KMS-11 (cell line): ENCODE results near the gene DNMT3A.

ENCODE experiments used
- H2AFZ ChIP-seq: fragments of 200-600 bp; sonication (generic); 2 replicates; pipeline ENCODE4 v1.6.1; 2016; ENCODE audit warnings: antibody characterized with exemption, mixed run types, low read depth
- H3K27ac ChIP-seq: fragments of 200-600 bp; sonication (generic); 2 replicates; pipeline ENCODE4 v1.6.1; 2016; ENCODE audit warnings: mild to moderate bottlenecking, mixed run types
- H3K27me3 ChIP-seq: fragments of 200-600 bp; sonication (generic); 2 replicates; pipeline ENCODE4 v1.6.1; 2017; ENCODE audit warnings: mild to moderate bottlenecking, low read depth, mixed run types, moderate library complexity; ENCODE audit not compliant: insufficient read depth
- H3K36me3 ChIP-seq: fragments of 200-600 bp; sonication (generic); 2 replicates; pipeline ENCODE4 v1.6.1; 2017; ENCODE audit warnings: mild to moderate bottlenecking, mixed run types; ENCODE audit not compliant: insufficient read depth
- H3K4me1 ChIP-seq: fragments of 200-600 bp; sonication (generic); 2 replicates; pipeline ENCODE4 v1.6.1; 2016; ENCODE audit warnings: mild to moderate bottlenecking, low read depth, mixed run types; ENCODE audit not compliant: poor library complexity, severe bottlenecking
- H3K4me2 ChIP-seq: fragments of 200-600 bp; sonication (generic); 2 replicates; pipeline ENCODE4 v1.7.0; 2016; ENCODE audit warnings: mild to moderate bottlenecking, mixed run types
- H3K4me3 ChIP-seq: fragments of 200-600 bp; sonication (generic); IDR thresholded peaks from 2 replicates; pipeline ENCODE4 v1.6.1; 2017; ENCODE audit warnings: low read depth, low read length, mixed read lengths; ENCODE audit not compliant: insufficient read depth
- H3K79me2 ChIP-seq: fragments of 200-600 bp; sonication (generic); 2 replicates; pipeline ENCODE4 v1.6.1; 2016; ENCODE audit warnings: low read depth, mixed run types; ENCODE audit not compliant: insufficient read depth
- H3K9ac ChIP-seq: fragments of 200-600 bp; sonication (generic); 2 replicates; pipeline ENCODE4 v1.6.1; 2016; ENCODE audit warnings: mild to moderate bottlenecking, mixed run types
- H4K20me1 ChIP-seq: fragments of 200-600 bp; sonication (generic); 2 replicates; pipeline ENCODE4 v1.6.1; 2016; ENCODE audit warnings: mild to moderate bottlenecking, mixed run types; ENCODE audit not compliant: insufficient read depth
- CTCF ChIP-seq: fragments of 200-600 bp; sonication (generic); conservative IDR thresholded peaks from 2 replicates; pipeline ENCODE4 v1.6.1; 2017; ENCODE audit warnings: low read depth, mild to moderate bottlenecking, antibody characterized with exemption, low read length, moderate library complexity, mixed read lengths

Gene DNMT3A

GRCh38 chr2:25333981-25334380 is 7.7 kb downstream of the DNMT3A start:
- H3K79me2 ChIP-seq, result no peaks in the 10 kb centered on the region
- no peak overlapping the region for H3K4me2 ChIP-seq
- H3K27me3 ChIP-seq, result no peaks in the 10 kb centered on the region
- H3K36me3 ChIP-seq, result no peaks in the 10 kb centered on the region
- H3K4me3 ChIP-seq, result no peak overlapping the region
- H2AFZ ChIP-seq, result no peak overlapping the region
- H3K9ac ChIP-seq, result no peak overlapping the region
- no peaks in the 10 kb centered on the region for H4K20me1 ChIP-seq
- no peak for TF ChIP-seq CTCF
- no peaks in the 10 kb centered on the region for H3K4me1 ChIP-seq
- H3K27ac ChIP-seq, result no peak overlapping the region

- Histone ChIP-seq H3K4me2 (no peak overlapping the region), H3K79me2 (no peaks in the 10 kb centered on the region), H3K9ac (no peak overlapping the region), H2AFZ (no peak overlapping the region), H3K4me1 (no peaks in the 10 kb centered on the region), H3K36me3 (no peaks in the 10 kb centered on the region), H3K27me3 (no peaks in the 10 kb centered on the region), H3K27ac (no peak overlapping the region), H3K4me3 (no peak overlapping the region), H4K20me1 (no peaks in the 10 kb centered on the region)
- no peak for TF ChIP-seq CTCF
Observed at GRCh38 chr2:25332571-25332970, 9.2 kb downstream of the DNMT3A start.

- no peak for TF ChIP-seq CTCF
- no peak overlapping the region for H3K4me2 ChIP-seq
- H3K4me1 ChIP-seq, result no peaks in the 10 kb centered on the region
- H3K27me3 ChIP-seq, result no peaks in the 10 kb centered on the region
- H2AFZ ChIP-seq, result no peak overlapping the region
- no peaks in the 10 kb centered on the region for H3K79me2 ChIP-seq
- no peak overlapping the region for H3K9ac ChIP-seq
- H3K27ac ChIP-seq, result no peak overlapping the region
- no peaks in the 10 kb centered on the region for H3K36me3 ChIP-seq
- H4K20me1 ChIP-seq, result no peaks in the 10 kb centered on the region
- no peak overlapping the region for H3K4me3 ChIP-seq
Observed at GRCh38 chr2:25331686-25332365, 9.9 kb downstream of the DNMT3A start.

GRCh38 chr2:25330937-25331336 is 10.8 kb downstream of the DNMT3A start:
- no peak overlapping the region for H3K4me3 ChIP-seq
- TF ChIP-seq CTCF, result no peak
- no peak overlapping the region for H3K9ac ChIP-seq
- H3K79me2 ChIP-seq, result no peaks in the 10 kb centered on the region
- H3K36me3 ChIP-seq, result no peaks in the 10 kb centered on the region
- no peak overlapping the region for H3K27ac ChIP-seq
- no peaks in the 10 kb centered on the region for H3K4me1 ChIP-seq
- no peaks in the 10 kb centered on the region for H4K20me1 ChIP-seq
- H3K27me3 ChIP-seq, result no peaks in the 10 kb centered on the region
- no peak overlapping the region for H3K4me2 ChIP-seq
- no peak overlapping the region for H2AFZ ChIP-seq
